ENCODE measurements around the gene NGFR. TPM values are rescaled to one million over a fixed set of nuclear protein-coding genes. Genes with fewer than 3 reads are reported as not detected.

NGFR gene
- total RNA-seq, 1 donor from 2014 or later = 4.5 TPM

DNA sequence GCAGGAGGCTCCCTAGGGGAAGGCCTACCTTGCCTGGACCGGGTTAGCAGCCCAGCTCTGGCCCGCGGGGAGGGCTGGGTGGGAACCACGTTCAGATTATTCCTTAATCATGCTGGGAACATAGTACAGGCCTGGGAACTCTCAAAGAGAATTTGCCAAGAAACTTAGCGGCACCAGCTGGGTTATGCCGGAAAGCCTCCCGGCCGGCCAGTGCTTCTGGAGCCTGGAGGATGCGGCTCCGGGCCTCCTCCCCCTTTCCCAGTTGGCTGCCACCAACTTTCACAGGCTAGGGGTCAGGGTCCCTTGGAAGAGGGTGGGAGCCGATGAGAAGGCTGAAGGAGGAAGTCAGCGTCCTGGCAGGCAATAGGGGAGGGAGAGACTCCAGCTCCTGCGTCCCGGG, 10.8 kb downstream of the NGFR start:
- H3K27ac Mint-ChIP-seq (ENCODE audit: unreplicated experiment) = no peak overlapping the region
- H3K9me3 Mint-ChIP-seq (ENCODE audit: unreplicated experiment) = no peaks in the 10 kb centered on the region
- H3K4me1 Mint-ChIP-seq (ENCODE audit: unreplicated experiment) = peaks cover 15% of the 10 kb centered on the region
- no peaks in the 10 kb centered on the region for H3K36me3 Mint-ChIP-seq (ENCODE audit: low read depth, unreplicated experiment)
- no peak overlapping the region for H3K4me3 Mint-ChIP-seq (ENCODE audit: unreplicated experiment)
- H3K27me3 Mint-ChIP-seq (ENCODE audit: unreplicated experiment) = peaks cover 12% of the 10 kb centered on the region
- TF ChIP-seq CTCF (IDR thresholded peaks at IDR 0.05; ENCODE audit: unreplicated experiment) = no peak
- DNase-seq (ENCODE audit: low spot score) = no peak

DNA sequence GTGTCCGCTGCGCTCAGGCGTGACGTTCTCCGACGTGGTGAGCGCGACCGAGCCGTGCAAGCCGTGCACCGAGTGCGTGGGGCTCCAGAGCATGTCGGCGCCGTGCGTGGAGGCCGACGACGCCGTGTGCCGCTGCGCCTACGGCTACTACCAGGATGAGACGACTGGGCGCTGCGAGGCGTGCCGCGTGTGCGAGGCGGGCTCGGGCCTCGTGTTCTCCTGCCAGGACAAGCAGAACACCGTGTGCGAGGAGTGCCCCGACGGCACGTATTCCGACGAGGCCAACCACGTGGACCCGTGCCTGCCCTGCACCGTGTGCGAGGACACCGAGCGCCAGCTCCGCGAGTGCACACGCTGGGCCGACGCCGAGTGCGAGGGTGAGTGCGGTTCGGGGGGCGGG, 11.2 kb downstream of the NGFR start:
- Mint-ChIP-seq H3K27ac (ENCODE audit: unreplicated experiment) (no peak overlapping the region), H3K27me3 (ENCODE audit: unreplicated experiment) (peaks cover 12% of the 10 kb centered on the region)

DNA sequence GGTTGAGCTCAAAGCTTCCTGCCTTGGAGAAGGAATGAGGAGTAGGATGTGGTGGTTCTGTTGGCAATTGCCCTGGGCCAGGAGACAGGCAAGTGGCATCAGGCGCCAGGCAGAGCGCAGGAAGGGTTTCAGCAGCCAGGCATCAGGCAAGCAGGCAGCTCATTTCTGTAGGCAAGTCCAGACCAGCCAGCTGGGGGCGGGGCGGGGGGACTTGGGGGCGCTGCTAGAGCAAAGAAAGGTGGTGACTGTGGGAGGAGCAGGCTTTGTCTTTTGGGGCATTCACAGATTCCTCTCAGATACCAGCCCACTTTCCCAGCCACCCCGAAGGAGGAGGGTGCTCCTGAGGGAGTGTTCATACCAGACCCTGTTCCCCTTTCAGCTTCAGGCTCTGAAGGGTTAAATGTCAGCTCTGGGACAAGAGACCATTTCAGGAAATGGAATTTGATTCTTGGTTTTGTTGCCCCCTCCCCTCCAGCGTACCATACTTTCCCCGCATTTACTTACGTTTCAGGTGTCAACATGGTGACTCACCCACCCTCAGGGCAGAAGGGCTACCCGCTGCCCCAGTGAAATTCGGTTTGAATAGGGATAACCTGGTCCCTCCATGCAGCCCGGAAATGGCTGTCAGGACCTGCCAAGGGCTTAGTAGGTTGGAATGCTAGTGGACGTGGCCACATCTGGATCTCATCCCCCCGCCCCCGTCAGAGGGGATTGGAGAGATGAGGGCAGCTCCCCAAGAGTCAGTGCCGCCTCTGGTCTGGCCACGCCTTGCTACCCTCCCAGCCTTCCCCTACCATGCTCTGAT, 13.2 kb downstream of the NGFR start:
- H3K36me3 Mint-ChIP-seq (ENCODE audit: low read depth, unreplicated experiment) = no peaks in the 10 kb centered on the region
- no peak for DNase-seq (ENCODE audit: low spot score)
- TF ChIP-seq CTCF (IDR thresholded peaks at IDR 0.05; ENCODE audit: unreplicated experiment) = no peak

More for the DNA sequence above, 11.2 kb downstream of the NGFR start:
- no peak for DNase-seq (ENCODE audit: low spot score)
- Mint-ChIP-seq H3K4me3 (ENCODE audit: unreplicated experiment) (no peak overlapping the region), H3K4me1 (ENCODE audit: unreplicated experiment) (peaks cover 15% of the 10 kb centered on the region), H3K36me3 (ENCODE audit: low read depth, unreplicated experiment) (no peaks in the 10 kb centered on the region), H3K9me3 (ENCODE audit: unreplicated experiment) (no peaks in the 10 kb centered on the region)
- TF ChIP-seq CTCF (IDR thresholded peaks at IDR 0.05; ENCODE audit: unreplicated experiment) = no peak

DNA sequence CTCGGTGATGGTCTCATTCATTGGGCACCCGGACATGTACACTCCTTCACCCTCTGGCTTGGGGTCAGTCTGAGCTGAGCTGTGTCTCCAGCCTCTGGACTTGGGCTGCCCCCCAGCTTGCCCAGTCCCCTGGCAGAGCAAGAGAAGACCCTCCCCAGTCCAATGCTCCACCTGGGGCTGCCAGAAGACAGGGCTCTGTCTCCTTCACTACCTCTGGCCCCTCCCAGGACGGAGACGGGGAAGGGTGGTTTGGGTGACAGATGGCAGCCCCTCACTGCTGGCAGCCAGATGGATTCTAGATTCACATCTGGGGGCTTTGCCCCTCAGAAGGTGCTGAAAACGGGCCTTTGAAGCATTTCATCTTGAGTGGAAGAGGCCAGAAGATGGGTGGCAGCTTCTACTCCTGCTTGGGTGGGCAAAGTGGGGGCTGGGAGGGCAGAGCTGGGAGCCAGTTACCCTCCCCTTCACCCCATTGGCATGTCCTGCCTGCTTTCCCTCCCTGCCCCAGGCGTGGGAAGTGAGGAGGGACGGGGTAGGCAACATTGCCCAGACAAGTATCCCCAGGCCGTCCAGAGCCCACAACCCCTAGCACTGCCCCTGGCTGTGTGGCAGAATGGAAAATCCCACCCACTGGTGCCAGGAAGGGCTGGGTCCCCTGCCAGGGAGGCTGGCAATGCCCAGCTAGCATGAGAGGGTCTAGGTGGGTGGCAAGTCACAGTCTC, 13.9 kb downstream of the NGFR start:
- no peak for DNase-seq (ENCODE audit: low spot score)
- H3K9me3 Mint-ChIP-seq (ENCODE audit: unreplicated experiment) = no peaks in the 10 kb centered on the region
- H3K27ac Mint-ChIP-seq (ENCODE audit: unreplicated experiment) = no peak overlapping the region
- peaks cover 3% of the 10 kb centered on the region for H3K27me3 Mint-ChIP-seq (ENCODE audit: unreplicated experiment)
- no peak overlapping the region for H3K4me3 Mint-ChIP-seq (ENCODE audit: unreplicated experiment)
- H3K4me1 Mint-ChIP-seq (ENCODE audit: unreplicated experiment) = peaks cover 8% of the 10 kb centered on the region
- no peaks in the 10 kb centered on the region for H3K36me3 Mint-ChIP-seq (ENCODE audit: low read depth, unreplicated experiment)
- TF ChIP-seq CTCF (IDR thresholded peaks at IDR 0.05; ENCODE audit: unreplicated experiment) = no peak

More for the DNA sequence above, 13.2 kb downstream of the NGFR start:
- H3K4me1 Mint-ChIP-seq (ENCODE audit: unreplicated experiment) = peaks cover 11% of the 10 kb centered on the region
- H3K27ac Mint-ChIP-seq (ENCODE audit: unreplicated experiment) = no peak overlapping the region
- H3K27me3 Mint-ChIP-seq (ENCODE audit: unreplicated experiment) = peaks cover 9% of the 10 kb centered on the region
- H3K4me3 Mint-ChIP-seq (ENCODE audit: unreplicated experiment) = no peak overlapping the region
- no peaks in the 10 kb centered on the region for H3K9me3 Mint-ChIP-seq (ENCODE audit: unreplicated experiment)

DNA sequence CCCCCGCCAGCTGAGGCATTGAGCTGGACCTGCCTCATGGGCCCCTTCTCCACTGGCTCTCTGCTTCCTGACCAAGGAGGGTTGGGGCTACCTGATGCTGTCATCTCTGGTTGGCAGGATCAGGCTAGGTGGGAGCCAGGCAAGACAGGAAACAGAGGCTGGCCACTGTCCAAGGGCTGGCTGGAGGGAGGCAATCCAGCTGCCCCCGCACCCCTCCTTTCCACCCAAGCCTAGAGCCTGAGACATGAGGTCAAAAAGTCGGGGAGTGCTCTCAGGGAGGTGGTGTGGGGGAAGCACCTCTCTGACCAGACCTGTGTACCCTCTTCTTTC, 14.5 kb downstream of the NGFR start:
- no peak overlapping the region for H3K4me3 Mint-ChIP-seq (ENCODE audit: unreplicated experiment)
- no peak for DNase-seq (ENCODE audit: low spot score)
- H3K27ac Mint-ChIP-seq (ENCODE audit: unreplicated experiment) = no peak overlapping the region
- TF ChIP-seq CTCF (IDR thresholded peaks at IDR 0.05; ENCODE audit: unreplicated experiment) = no peak
- no peaks in the 10 kb centered on the region for H3K27me3 Mint-ChIP-seq (ENCODE audit: unreplicated experiment)
- no peaks in the 10 kb centered on the region for H3K36me3 Mint-ChIP-seq (ENCODE audit: low read depth, unreplicated experiment)
- H3K9me3 Mint-ChIP-seq (ENCODE audit: unreplicated experiment) = no peaks in the 10 kb centered on the region
- peaks cover 8% of the 10 kb centered on the region for H3K4me1 Mint-ChIP-seq (ENCODE audit: unreplicated experiment)

All from endothelial cell (in vitro differentiated cells).